OCI-LY7 (cell line): ENCODE data around the gene DENND4B. TPM values are rescaled to one million over a fixed set of nuclear protein-coding genes. Genes with fewer than 3 reads are reported as not detected.

Experiments
- BruUV-seq: library from RNA; stranded (reverse); fragments of 400-500 nt; replicated peaks from 2 replicates; lab custom pipeline; 2021; lab: Mats Ljungman, UMichigan
- CTCF ChIA-PET: fragments of 300-600 bp; sonication (Branson Sonifier 250); formaldehyde crosslinking; loops from one replicate; lab custom pipeline; 2022; ENCODE audit warnings: antibody characterized with exemption; ENCODE audit not compliant: unreplicated experiment; lab: Charles Lee
- POLR2A ChIA-PET: fragments of 300-600 bp; sonication (Branson Sonifier 250); formaldehyde crosslinking; loops from one replicate; lab custom pipeline; 2022; ENCODE audit warnings: antibody characterized with exemption; lab: Charles Lee
- DNase-seq: peaks from one replicate; pipeline ENCODE4 v3.0.0-alpha.2; 2015; ENCODE audit warnings: low spot score
- H2AFZ ChIP-seq: fragments of 200-600 bp; sonication (generic), shearing (Covaris generic); 2 replicates; pipeline ENCODE4 v1.6.1; 2014; ENCODE audit warnings: mild to moderate bottlenecking, antibody characterized with exemption, low read length, moderate library complexity
- H3K27ac ChIP-seq: fragments of 200-600 bp; sonication (generic); 2 replicates; pipeline ENCODE4 v1.5.1; 2014; ENCODE audit warnings: mixed run types, low read depth, mild to moderate bottlenecking, moderate library complexity, low read length, inconsistent platforms; ENCODE audit not compliant: poor library complexity, severe bottlenecking
- H3K36me3 ChIP-seq: fragments of 200-600 bp; sonication (generic); 2 replicates; pipeline ENCODE4 v1.6.1; 2014; ENCODE audit warnings: mild to moderate bottlenecking, antibody characterized with exemption, low read length, moderate library complexity, mixed read lengths; ENCODE audit not compliant: insufficient read depth
- H3K4me1 ChIP-seq: fragments of 200-600 bp; sonication (generic); 2 replicates; pipeline ENCODE4 v1.5.1; 2014; ENCODE audit warnings: mild to moderate bottlenecking, low read length; ENCODE audit not compliant: insufficient read depth, poor library complexity, severe bottlenecking
- H3K4me2 ChIP-seq: fragments of 200-600 bp; sonication (generic); 2 replicates; pipeline ENCODE4 v1.6.1; 2014; ENCODE audit warnings: mild to moderate bottlenecking, low read length
- H3K4me3 ChIP-seq: fragments of 200-600 bp; sonication (generic); 2 replicates; pipeline ENCODE4 v1.5.1; 2014; ENCODE audit warnings: mild to moderate bottlenecking, low read depth, low read length; ENCODE audit not compliant: poor library complexity, severe bottlenecking
- H3K79me2 ChIP-seq: fragments of 200-600 bp; sonication (generic); 2 replicates; pipeline ENCODE4 v1.6.1; 2016; ENCODE audit warnings: low read depth, mild to moderate bottlenecking, low read length, moderate library complexity, mixed read lengths; ENCODE audit not compliant: insufficient read depth
- H3K9me2 ChIP-seq: fragments of 200-600 bp; sonication (generic); 2 replicates; pipeline ENCODE4 v1.6.1; 2016; ENCODE audit warnings: mild to moderate bottlenecking, low read length, mixed read lengths; ENCODE audit not compliant: insufficient read depth
- H3K9me3 ChIP-seq: fragments of 200-600 bp; sonication (generic); 2 replicates; pipeline ENCODE4 v1.6.1; 2014; ENCODE audit warnings: mild to moderate bottlenecking, mixed run types, low read length, mixed read lengths
- H4K20me1 ChIP-seq: fragments of 200-600 bp; sonication (generic); 2 replicates; pipeline ENCODE4 v1.6.1; 2014; ENCODE audit warnings: mild to moderate bottlenecking, antibody characterized with exemption, low read length, moderate library complexity, mixed read lengths; ENCODE audit not compliant: insufficient read depth
- EZH2phosphoT487 ChIP-seq: fragments of 200-600 bp; sonication (generic); IDR thresholded peaks from 2 replicates; pipeline ENCODE4 v1.6.1; 2018; ENCODE audit warnings: low read depth, borderline replicate concordance, mild to moderate bottlenecking, mixed run types, antibody characterized with exemption, low read length, moderate library complexity, mixed read lengths
- intact Hi-C: fragments of 100-400 bp; cut with micrococcal nuclease; formaldehyde crosslinking; loops from one replicate; pipeline ENCODE4 v1.10.0; 2022; ENCODE audit not compliant: unreplicated experiment
- total RNA-seq, 2 experiments: library from RNA; depleted of rRNA in 1 of 2; stranded (reverse); fragments of >200 nt in 1 of 2; shearing (Covaris generic) in 1 of 2; gene quantifications; 2 replicates each; pipeline ENCODE4 v1.2.3, GENCODE V29; 2014 to 2022
- TF ChIP-seq, protein P1 (sequence below): fragments of 200-600 bp; sonication (generic); conservative IDR thresholded peaks from 2 replicates; pipeline ENCODE4 v1.5.1; 2014; ENCODE audit warnings: mild to moderate bottlenecking, antibody characterized with exemption, low read length, moderate library complexity, mixed read lengths

DENND4B gene
- total RNA-seq, 2 experiments from 2014 or later: 50.5 to 164 TPM

DNA sequence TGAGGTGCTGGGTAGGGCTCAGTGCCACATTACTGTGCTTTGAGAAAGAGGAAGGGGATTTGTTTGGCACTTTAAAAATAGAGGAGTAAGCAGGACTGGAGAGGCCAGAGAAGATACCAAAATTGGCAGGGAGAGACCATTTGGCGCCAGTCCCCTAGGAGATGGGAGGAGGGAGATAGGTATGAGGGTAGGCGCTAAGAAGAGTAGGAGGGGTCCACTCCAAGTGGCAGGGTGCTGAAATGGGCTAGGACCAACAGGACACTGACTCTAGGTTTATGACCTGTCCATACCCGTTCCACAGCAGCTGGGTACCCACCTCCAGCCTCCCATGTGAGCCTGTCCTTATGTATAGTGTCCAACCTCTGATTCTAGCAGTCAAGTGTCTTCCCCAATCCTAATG, 12.9 kb upstream of the DENND4B start:
- Histone ChIP-seq H3K27ac (no peak overlapping the region), H3K4me2 (0 out of 2 replicates have a peak overlapping the region, but pooled peaks have one; percentile 60), H4K20me1 (peaks cover 10% of the 10 kb centered on the region; the same call in 1 of the 2 replicates), H3K36me3 (peaks cover 21% of the 10 kb centered on the region), H3K4me3 (no peak overlapping the region), H2AFZ (no peak overlapping the region), H3K79me2 (peaks cover 52% of the 10 kb centered on the region), H3K9me2 (no peaks in the 10 kb centered on the region), H3K9me3 (no peaks in the 10 kb centered on the region), H3K4me1 (peaks cover 50% of the 10 kb centered on the region)
- ChIA-PET POLR2A (interaction anchor here (0.8 kb wide), 1 partner anchor 10 kb away, joined by 3 read pairs; no protein-coding TSS in a partner anchor), CTCF (no interaction called here)
- no TSS peak for BruUV-seq
- intact Hi-C loops: no loop called here
- no peak for DNase-seq
- no peak for TF ChIP-seq EZH2phosphoT487
- TF ChIP-seq, protein P1, sequence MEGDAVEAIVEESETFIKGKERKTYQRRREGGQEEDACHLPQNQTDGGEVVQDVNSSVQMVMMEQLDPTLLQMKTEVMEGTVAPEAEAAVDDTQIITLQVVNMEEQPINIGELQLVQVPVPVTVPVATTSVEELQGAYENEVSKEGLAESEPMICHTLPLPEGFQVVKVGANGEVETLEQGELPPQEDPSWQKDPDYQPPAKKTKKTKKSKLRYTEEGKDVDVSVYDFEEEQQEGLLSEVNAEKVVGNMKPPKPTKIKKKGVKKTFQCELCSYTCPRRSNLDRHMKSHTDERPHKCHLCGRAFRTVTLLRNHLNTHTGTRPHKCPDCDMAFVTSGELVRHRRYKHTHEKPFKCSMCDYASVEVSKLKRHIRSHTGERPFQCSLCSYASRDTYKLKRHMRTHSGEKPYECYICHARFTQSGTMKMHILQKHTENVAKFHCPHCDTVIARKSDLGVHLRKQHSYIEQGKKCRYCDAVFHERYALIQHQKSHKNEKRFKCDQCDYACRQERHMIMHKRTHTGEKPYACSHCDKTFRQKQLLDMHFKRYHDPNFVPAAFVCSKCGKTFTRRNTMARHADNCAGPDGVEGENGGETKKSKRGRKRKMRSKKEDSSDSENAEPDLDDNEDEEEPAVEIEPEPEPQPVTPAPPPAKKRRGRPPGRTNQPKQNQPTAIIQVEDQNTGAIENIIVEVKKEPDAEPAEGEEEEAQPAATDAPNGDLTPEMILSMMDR: no peak

GRCh38 chr1:153958961-153959260, 12.4 kb upstream of the DENND4B start:
- no peak overlapping the region for H2AFZ ChIP-seq
- POLR2A ChIA-PET: interaction anchor here (0.8 kb wide), 1 partner anchor 10 kb away, joined by 3 read pairs; no protein-coding TSS in a partner anchor
- peak overlapping the region; percentile 14 for H3K27ac ChIP-seq
- H3K9me3 ChIP-seq: no peaks in the 10 kb centered on the region
- peaks cover 44% of the 10 kb centered on the region for H3K4me1 ChIP-seq
- peak overlapping the region; percentile 60 for H3K4me2 ChIP-seq
- BruUV-seq: no TSS peak
- H3K36me3 ChIP-seq: peaks cover 26% of the 10 kb centered on the region
- CTCF ChIA-PET: no interaction called here
- peaks cover 15% of the 10 kb centered on the region for H4K20me1 ChIP-seq
- intact Hi-C loops: loop anchor here (1.0 kb wide), 1 partner anchor 13 kb away; the partner anchor contains the start of gene DENND4B
- no peak for DNase-seq
- H3K9me2 ChIP-seq: no peaks in the 10 kb centered on the region
- H3K79me2 ChIP-seq: peaks cover 52% of the 10 kb centered on the region
- H3K4me3 ChIP-seq: peak overlapping the region; percentile 87
- TF ChIP-seq EZH2phosphoT487: no peak
- TF ChIP-seq, protein P1: no peak
